ENCODE measurements around the gene ESPN. TPM values are rescaled to one million over a fixed set of nuclear protein-coding genes. Genes with fewer than 3 reads are reported as not detected.

Gene ESPN
- total and polyA plus RNA-seq, 10 of the 15 experiments (the other 5 are each of a cell fraction or from before 2014, with no cell fraction given): 0.18 to 0.71 (median 0.59) TPM; not detected in 7

DNA sequence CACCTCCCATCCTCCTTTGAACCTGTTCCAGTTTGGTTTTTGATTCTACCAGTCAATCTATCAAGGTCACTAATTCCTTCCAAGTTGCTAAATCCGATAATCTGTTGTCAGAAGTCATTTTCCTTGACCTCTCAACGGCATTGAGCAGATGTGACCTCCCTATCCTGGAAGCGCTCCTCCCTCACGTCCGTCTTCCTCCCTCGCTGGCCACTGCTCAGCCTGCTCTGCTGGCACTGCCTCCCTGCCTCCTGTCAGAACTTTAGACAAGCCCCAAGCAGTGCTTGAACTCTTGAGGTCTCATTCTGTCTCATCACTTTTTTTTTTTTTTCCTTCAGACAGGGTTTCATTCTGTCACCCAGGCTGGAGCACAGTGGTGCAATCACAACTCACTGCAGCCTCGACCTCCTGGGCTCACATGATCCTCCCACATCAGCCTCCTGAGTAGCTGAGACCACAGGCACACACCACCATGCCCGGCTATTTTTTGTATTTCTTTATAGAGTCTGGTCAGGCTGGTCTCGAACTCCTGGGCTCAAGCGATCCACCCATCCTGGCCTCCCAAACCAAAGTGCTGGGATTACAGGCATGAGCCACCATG lies 26.6 kb upstream of the ESPN start (continued):
- TF ChIP-seq RFX5 (IDR thresholded peaks at IDR 0.05; ENCODE audit: low read depth, low read length) (no peak), MXI1 (IDR thresholded peaks at IDR 0.05; ENCODE audit: low read depth, low read length) (no peak)

DNA sequence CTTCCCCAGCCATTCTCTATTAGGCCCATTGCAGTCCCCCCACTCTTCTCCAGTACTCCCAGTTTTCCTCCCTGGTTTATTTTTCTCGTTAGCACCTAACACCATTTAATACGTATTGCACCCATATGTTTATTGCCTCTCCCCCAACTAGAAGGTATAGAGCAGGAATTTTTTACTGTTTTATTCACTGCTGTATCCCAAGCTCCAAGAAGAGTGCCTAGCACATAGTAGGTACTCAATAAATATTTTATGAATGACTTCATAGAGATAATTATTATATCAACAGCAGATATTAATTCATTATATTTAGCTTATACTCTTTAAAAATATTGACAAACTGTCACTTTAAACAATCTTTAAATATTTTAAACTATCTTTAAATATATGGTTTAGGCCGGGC lies 25.3 kb upstream of the ESPN start:
- intact Hi-C loops (cut with micrococcal nuclease; ENCODE audit: unreplicated experiment) (no loop called here), in situ Hi-C loops (cut with MboI) (no loop called here)
- TF ChIP-seq MEF2A (IDR thresholded peaks at IDR 0.05; ENCODE audit: insufficient read depth, low read depth, low read length): no peak
- TF ChIP-seq CREM (IDR thresholded peaks at IDR 0.05; ENCODE audit: low read depth): no peak
- TF ChIP-seq BHLHE40 (IDR thresholded peaks at IDR 0.05; ENCODE audit: borderline replicate concordance in 1 of 2, low read depth in 2 of 2, low read length in 1 of 2): no peak
- TF ChIP-seq BACH1 (IDR thresholded peaks at IDR 0.05; ENCODE audit: borderline replicate concordance): no peak
- Histone ChIP-seq H3K79me2 (ENCODE audit: control insufficient read depth, insufficient read depth, low read length) (no peaks in the 10 kb centered on the region), H2AFZ (ENCODE audit: control insufficient read depth, low read depth, low read length) (no peak overlapping the region), H3K4me2 (ENCODE audit: control insufficient read depth, insufficient read depth) (no peak overlapping the region), H3K9me3 (replicated peaks; ENCODE audit: control insufficient read depth, insufficient read depth, low read length) (no peaks in the 10 kb centered on the region), H3K9ac (ENCODE audit: control insufficient read depth, insufficient read depth, low read length) (no peak overlapping the region), H3K4me3 (no peak overlapping the region), H3K27me3 (replicated peaks in 1 of 2; ENCODE audit: control insufficient read depth in 2 of 2, insufficient read depth in 2 of 2, low read length in 1 of 2) (no peaks in the 10 kb centered on the region), H3K4me1 (ENCODE audit: control insufficient read depth, insufficient read depth, low read length) (peaks cover 3% of the 10 kb centered on the region), H3K27ac (ENCODE audit: control insufficient read depth, insufficient read depth) (no peak overlapping the region), H3K36me3 (ENCODE audit: control insufficient read depth in 2 of 2, insufficient read depth in 2 of 2, low read length in 1 of 2) (no peaks in the 10 kb centered on the region), H4K20me1 (ENCODE audit: control insufficient read depth, insufficient read depth) (no peaks in the 10 kb centered on the region)
- FAIRE-seq: no peak
- ATAC-seq: no peak
- BruUV-seq (replicated peaks): no TSS peak
- no peak for DNase-seq (ENCODE audit: low read depth, low spot score)
- ChIA-PET SMC1A (ENCODE audit: uncharacterized antibody, unreplicated experiment) (interaction anchor here (1.0 to 2.1 kb wide), 2 partner anchors 15 to 37 kb away, joined by 3 to 8 read pairs; no protein-coding TSS in a partner anchor), RAD21 (ENCODE audit: unreplicated experiment) (interaction anchor here (1.3 kb wide), 1 partner anchor 153 kb away, joined by 3 read pairs; no protein-coding TSS in a partner anchor), CTCF (interaction anchor here (1.3 to 21.2 kb wide), 4 partner anchors 39 to 153 kb away, joined by 3 to 276 read pairs (median 31); no protein-coding TSS in a partner anchor), POLR2A (no interaction called here)
- WGBS (ENCODE audit: insufficient coverage, insufficient replicate concordance, low lambda C conversion rate, missing lambda C conversion rate): 63% methylated on average over 3 of the region's 3 CpGs

Data from GM12878 (cell line).